Measurements from ENCODE around the gene METTL27.
A peak's percentile ranks its signal among the peaks of the same experiment; 100 is the strongest.
"Not testable (repeated sequence)": the region's sequence is repeated elsewhere in the genome, so short reads cannot be mapped to it uniquely, and the experiment has no call there.

METTL27 gene, protein sequence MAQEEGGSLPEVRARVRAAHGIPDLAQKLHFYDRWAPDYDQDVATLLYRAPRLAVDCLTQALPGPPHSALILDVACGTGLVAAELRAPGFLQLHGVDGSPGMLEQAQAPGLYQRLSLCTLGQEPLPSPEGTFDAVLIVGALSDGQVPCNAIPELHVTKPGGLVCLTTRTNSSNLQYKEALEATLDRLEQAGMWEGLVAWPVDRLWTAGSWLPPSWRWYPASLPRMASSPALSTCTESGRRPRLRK

GRCh38 chr7:73842067-73842976 lies at the start of gene METTL27:
TSS of gene METTL27 (minus strand) at chr7:73842516. CDS start at chr7:73842140, 376 bp downstream.
- DNase-seq (ENCODE audit: low read depth in 2 of 2) = peak; percentile 79

DNA sequence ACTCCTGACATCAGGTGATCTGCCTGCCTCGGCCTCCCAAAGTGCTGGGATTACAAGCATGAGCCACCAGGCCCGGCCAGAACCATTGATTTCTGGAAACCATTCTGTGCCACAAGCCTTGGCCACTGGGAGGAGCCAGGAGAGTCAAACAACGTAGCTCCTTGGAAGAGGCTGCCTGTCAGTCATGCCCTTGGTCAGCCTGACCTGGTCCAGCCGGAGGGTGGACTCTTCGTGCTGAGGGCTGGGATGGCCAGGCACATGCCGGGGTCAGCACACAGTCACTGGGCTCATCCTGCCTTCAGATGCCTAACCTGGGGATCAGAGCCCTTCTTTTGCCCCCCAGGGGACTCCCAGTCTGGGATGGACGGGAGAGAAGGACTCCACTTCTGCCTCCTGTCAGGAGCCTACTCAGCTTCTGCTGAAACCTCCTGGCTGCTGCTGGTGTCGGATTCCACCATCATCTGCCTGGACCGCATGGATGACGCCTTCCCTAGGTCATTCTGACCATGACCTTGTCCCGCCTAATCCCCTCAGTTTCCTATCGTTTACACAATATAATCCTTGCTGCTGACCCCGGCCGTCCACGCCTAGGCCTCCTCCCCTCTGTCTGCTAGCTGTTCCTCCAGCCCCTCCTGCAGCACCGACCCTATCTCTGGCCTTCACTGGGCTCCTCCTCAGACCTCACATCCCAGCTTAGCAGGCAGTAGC lies 49.0 kb upstream of the METTL27 start:
- DNase-seq (ENCODE audit: low read depth in 2 of 2) = no peak

GRCh38 chr7:73890555-73891147 lies 48.3 kb upstream of the METTL27 start:
- DNase-seq (ENCODE audit: low read depth in 2 of 2) = no peak

GRCh38 chr7:73888959-73889358 lies 46.6 kb upstream of the METTL27 start:
- DNase-seq (ENCODE audit: low read depth in 2 of 2) = no peak

- DNase-seq (ENCODE audit: low read depth in 2 of 2) = no peak
These were observed 45.4 kb upstream of the METTL27 start for GRCh38 chr7:73887762-73888161.

GRCh38 chr7:73885975-73886798 lies 43.9 kb upstream of the METTL27 start:
- DNase-seq (ENCODE audit: low read depth in 2 of 2) = peak; percentile 26 to 30

- DNase-seq (ENCODE audit: low read depth in 2 of 2) = no peak
These were observed 43.2 kb upstream of the METTL27 start for GRCh38 chr7:73885433-73885974.

GRCh38 chr7:73884867-73885422 lies 42.6 kb upstream of the METTL27 start:
- not testable (repeated sequence) for DNase-seq (ENCODE audit: low read depth in 2 of 2)

- no peak for DNase-seq (ENCODE audit: low read depth in 2 of 2)
These were observed 39.7 kb upstream of the METTL27 start for GRCh38 chr7:73882047-73882402.

DNA sequence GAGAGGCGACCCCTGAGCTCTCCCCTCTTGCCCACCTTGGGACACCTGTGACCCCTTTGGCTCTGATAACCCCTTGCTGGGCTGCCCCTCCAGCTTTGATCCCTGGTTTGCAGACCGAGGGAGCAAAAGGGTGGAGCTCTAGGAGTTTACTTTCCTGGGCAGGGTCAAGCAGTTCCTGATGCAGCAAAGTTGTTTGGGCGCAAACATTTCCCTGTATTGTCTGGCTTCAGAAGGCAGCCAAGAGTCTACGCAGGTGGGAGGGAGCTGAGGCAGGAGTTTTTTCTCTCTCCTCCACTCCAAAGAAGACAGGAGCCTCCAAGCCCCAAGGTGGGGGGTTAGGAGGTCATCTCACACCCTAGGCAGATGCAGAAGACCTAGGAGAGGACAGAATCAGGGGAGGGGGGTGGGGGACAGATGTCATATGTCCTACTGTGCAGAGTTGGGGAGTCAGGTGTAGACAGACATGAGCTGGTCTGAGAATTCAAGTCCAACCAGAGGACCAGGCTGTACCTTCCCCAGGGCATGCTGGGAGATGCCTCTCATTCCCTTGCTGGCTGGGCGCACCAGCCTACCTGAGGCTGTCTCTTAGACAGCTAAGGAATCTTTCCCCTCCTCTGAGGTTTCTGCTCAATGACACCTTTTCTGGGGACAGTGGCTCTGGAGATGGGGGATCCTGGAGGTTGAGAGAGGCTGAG lies 39.2 kb upstream of the METTL27 start:
- DNase-seq (ENCODE audit: low read depth in 2 of 2) = no peak

DNA sequence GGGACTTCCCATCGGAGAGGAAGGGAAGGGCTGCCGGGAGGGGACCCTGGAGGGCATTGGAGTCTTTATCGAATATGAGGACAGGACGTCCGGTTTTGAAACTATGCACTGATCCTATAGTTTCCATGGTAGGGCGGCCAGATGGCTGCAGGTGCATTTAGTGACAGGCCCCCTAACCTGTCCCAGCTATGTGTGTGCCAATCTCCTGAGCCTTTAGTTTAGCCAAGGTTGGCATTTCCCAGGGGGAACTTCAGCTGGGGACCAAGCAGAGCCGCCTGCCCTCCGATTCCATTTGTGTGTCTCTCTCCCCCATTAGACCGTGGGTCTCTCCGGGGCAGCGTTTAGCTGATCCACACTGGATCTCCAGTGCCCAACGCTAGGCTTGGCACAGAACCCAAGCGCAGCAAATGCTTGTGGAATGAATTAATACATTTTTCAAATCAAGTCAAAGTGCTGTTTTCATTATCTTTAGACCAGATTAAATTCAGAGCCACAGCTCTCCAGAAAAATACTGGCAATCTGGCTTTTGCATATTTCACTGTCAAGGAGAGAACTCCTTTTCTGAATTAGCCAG lies 38.5 kb upstream of the METTL27 start:
- DNase-seq (ENCODE audit: low read depth in 2 of 2) = no peak

- peak in 1 of 2 experiments; percentile 27 for DNase-seq (ENCODE audit: low read depth in 2 of 2)
These were observed 37.8 kb upstream of the METTL27 start for GRCh38 chr7:73879977-73880681.

GRCh38 chr7:73876973-73877372 lies 34.7 kb upstream of the METTL27 start:
- no peak for DNase-seq (ENCODE audit: low read depth in 2 of 2)

- DNase-seq (ENCODE audit: low read depth in 2 of 2) = no peak
These were observed 34.0 kb upstream of the METTL27 start for GRCh38 chr7:73876361-73876760.

- no peak for DNase-seq (ENCODE audit: low read depth in 2 of 2)
These were observed 30.0 kb upstream of the METTL27 start for GRCh38 chr7:73872056-73872908.

DNA sequence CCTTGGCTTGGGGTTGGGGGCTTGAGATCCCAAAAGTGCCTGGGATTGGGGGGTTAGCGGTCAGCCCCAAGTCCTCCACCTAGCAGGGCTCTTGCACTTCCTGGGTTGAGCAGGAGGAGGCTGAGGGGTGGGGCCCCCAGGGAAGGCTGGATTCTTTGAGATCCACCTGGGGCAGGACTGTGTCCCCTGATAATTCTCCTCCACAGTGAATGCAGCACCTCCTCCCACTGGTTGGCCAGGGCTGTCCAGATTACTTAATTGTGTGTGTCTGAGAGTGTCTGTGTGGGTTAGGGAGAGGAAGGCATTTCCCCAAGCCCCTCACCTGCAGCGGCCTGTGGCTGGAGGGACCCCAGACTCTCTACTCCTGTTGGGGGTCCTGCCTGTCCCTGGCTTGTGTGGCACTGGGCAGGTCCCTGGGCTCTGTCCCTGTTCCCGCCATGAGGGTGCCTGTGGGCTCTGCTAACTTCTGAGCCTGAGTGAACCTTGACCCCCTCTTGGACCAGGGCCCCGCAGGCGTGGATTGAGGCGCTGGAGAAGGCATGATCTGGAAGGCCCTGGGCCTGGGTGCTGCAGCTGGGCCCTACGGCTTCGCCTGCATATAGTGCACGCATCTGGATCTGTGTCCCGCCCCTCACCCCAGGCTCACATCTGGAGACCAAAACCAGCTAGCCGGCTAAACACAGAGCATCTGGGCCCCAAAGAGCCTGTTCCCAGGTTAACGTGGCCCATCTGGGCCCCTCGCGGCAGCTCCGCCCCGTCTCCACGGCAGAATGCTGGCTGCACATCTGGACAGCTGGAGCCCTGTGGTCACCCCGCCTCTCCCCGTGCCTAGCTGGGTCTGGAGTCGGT lies 29.1 kb upstream of the METTL27 start:
- DNase-seq (ENCODE audit: low read depth in 2 of 2) = no peak

GRCh38 chr7:73870041-73870492 lies 27.8 kb upstream of the METTL27 start:
- no peak for DNase-seq (ENCODE audit: low read depth in 2 of 2)
